Fibroblast of villous mesenchyme (primary cell): ENCODE data around the gene TUBGCP6. TPM values are rescaled to one million over a fixed set of nuclear protein-coding genes. Genes with fewer than 3 reads are reported as not detected.

Source experiments
- DNase-seq: peaks from one replicate; pipeline ENCODE4 v3.0.0-alpha.2; 2010; ENCODE audit warnings: low read depth
- H3K4me3 ChIP-seq: 2 replicates; pipeline ENCODE4 v1.5.1; 2011; ENCODE audit warnings: low read depth, mild to moderate bottlenecking, low read length
- total RNA-seq: library from RNA; depleted of rRNA; stranded (reverse); fragments of >200 nt; gene quantifications from 2 replicates; pipeline ENCODE4 v1.2.3, GENCODE V29; 2012
- TF ChIP-seq, protein P1 (sequence below): IDR thresholded peaks from 2 replicates; pipeline ENCODE4 v1.5.1; 2012; ENCODE audit warnings: low read depth, mild to moderate bottlenecking, low read length; ENCODE audit not compliant: insufficient read depth

Gene TUBGCP6
- total RNA-seq, 1 donor, result 32.4 TPM

DNA sequence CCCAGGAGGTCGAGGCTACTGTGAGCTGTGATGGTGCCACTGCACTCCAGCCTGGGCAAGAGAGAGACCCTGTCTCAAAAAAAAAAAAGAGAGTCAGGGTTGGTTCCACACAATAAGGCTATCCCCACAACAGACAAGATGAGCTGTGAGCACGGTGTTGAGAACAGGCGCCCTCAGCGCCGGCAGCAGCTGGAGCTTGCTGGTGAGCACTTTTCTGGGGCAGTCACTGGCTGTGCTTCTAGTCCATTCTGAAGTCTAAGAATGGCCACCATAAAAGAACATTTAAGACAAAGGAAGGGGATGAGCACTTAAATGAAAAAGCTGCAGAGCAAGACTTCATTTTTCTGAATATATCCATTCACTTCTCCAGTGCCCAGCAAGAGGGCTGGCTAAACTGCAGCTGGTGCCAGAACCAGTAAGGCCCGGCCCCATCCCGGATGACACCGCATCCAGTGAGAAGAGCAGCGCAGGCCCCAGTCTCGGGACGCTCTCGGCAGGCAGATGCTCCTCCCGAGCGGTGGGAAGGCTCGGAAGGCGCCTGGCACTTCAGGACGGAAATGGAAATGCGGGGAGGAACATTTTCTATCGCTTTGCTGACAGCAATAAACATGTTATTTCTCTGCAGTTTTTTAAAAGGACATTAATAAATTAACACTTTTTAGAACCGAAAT, 12.2 kb downstream of the TUBGCP6 start:
- no peak for DNase-seq
- no peak overlapping the region for H3K4me3 ChIP-seq
- TF ChIP-seq, protein P1, sequence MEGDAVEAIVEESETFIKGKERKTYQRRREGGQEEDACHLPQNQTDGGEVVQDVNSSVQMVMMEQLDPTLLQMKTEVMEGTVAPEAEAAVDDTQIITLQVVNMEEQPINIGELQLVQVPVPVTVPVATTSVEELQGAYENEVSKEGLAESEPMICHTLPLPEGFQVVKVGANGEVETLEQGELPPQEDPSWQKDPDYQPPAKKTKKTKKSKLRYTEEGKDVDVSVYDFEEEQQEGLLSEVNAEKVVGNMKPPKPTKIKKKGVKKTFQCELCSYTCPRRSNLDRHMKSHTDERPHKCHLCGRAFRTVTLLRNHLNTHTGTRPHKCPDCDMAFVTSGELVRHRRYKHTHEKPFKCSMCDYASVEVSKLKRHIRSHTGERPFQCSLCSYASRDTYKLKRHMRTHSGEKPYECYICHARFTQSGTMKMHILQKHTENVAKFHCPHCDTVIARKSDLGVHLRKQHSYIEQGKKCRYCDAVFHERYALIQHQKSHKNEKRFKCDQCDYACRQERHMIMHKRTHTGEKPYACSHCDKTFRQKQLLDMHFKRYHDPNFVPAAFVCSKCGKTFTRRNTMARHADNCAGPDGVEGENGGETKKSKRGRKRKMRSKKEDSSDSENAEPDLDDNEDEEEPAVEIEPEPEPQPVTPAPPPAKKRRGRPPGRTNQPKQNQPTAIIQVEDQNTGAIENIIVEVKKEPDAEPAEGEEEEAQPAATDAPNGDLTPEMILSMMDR, result no peak

DNA sequence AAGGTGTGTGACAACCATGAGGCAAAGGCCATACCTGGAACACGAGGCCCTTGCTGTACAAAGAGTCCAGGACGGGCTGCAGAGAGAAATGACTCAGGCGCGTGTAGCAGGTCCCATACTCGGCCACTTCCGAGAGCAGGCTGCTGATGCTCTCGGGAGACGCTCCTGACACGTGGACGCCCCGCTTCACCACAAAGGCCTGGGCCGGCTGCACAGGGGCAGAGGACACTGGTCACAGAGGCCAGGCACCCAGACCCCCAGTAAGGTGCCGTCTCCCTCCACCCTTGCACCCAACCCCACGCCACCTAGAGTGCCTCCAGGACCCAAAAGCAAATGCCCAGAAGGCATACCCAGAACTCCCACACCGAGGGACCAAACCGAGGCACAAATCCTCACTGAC, 15.5 kb downstream of the TUBGCP6 start:
- DNase-seq, result no peak
- TF ChIP-seq, protein P1, result no peak
- H3K4me3 ChIP-seq, result no peak overlapping the region

DNA sequence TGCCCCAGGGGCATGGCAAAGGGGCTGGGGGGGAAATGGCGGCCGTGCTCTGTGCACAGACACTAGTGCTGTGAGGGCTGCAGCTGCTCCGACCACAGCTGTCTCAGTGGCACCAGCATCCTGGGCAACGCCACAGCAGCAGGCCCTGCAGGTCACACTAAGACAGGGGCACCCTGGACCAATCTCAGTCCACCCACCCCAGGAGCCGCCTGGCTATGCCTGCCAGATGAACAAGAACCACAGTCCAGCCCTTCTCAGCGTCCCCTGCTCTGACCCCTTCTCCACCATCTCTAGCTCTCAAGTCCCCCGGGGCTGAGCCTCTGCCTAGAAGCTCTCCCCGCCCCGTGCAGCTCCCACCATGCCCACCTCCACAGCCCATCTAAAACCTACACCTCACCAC, 16.5 kb downstream of the TUBGCP6 start:
- no peak overlapping the region for H3K4me3 ChIP-seq
- DNase-seq, result no peak
- TF ChIP-seq, protein P1, result no peak

DNA sequence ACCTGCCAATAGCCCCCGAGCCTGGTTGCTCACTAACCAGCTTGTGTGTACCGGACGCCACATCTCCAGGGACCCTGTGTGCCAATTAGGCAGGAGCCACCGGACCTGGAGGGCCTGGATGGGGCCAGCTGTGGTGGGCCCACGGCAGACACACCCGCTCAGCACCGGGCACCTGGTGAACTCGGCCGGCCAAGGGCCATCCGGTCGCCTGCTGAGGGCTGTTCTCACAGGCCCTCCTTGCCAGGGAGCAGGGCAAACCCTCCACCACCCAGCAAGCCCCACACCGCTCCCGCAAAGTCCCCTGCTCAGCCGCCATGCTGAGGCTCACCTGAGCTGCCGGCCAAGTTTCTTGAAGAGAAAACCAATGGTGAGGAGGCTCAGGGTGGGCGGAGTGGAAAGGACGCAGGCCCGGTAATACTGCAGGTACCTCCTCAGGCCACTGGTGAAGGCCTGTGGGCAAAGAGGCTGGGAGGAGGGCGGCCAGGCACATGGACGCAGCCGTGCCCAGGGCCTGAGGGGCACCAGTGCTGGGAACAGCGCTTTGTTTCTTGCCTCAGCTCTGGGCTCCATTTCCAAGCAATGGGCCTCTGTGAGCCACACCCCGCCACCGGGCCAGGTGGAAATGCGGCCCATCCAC, 17.1 kb downstream of the TUBGCP6 start:
- TF ChIP-seq, protein P1, result no peak
- DNase-seq, result no peak
- no peak overlapping the region for H3K4me3 ChIP-seq

DNA sequence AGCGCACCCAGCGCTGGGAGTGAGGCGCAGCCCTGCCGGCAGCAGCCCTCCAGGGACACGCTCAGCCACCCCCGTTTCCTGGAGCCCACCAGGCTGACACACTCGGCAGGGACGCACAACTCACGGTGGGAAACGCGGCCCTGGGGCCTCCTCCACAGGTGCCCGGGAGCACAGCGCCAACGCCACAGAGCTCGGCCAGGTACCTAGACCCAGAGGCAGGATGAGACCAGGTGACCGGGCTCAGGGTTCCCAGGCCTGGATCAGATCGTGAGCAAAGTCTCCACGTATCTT, 18.0 kb downstream of the TUBGCP6 start:
- TF ChIP-seq, protein P1, result no peak
- H3K4me3 ChIP-seq, result no peak overlapping the region
- DNase-seq, result no peak

DNA sequence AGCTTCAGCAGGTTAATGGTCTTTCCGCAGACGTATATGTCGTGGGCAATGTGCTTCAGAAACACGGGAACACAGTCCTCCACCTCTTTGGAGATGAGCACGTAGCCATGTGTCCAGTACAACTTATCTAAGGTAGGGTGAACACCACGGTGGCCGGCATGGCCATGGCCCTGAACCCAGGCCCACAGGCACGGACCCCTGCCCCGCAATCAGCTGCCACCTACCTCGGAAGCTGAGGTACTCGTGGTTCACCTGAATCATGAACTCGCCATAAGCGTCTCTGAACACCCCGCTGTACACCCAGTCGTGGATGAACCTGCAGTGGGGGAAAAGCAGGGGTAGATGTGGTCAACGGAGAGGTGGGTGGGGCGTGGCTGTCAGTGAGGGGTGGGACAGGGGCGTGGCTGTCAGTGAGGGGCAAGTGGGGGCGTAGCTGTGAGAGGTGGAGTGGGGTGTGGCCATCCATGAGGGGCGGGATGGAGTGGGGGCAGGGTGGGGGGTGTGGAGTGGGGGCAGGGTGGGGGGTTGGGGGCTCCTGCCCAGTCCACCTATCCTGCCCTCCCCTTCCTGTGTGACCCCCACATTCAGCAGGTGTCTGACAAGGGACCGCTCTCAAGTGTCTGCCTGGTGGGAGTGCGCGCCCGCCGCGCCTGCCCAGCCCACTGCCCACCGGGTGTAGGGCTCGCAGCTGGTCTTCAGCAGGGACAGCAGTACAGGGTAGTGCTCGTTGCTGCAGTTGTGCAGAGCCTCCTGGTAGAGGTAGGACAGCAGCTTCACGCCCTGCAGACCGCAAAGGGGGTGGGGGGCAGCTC, 18.6 kb downstream of the TUBGCP6 start:
- DNase-seq, result no peak
- no peak overlapping the region for H3K4me3 ChIP-seq
- TF ChIP-seq, protein P1, result no peak
